Epithelial cell of esophagus (primary cell): ENCODE results near the gene PCDH7.

Source experiments
- DNase-seq: peaks from one replicate; pipeline ENCODE4 v3.0.0; 2010; ENCODE audit warnings: low read depth
- H3K4me3 ChIP-seq: 2 replicates; pipeline ENCODE4 v1.5.1; 2011; ENCODE audit warnings: mild to moderate bottlenecking, low read length, control low read depth
- TF ChIP-seq, protein P1 (sequence below): IDR thresholded peaks from 2 replicates; pipeline ENCODE4 v1.5.1; 2011; ENCODE audit warnings: low read depth, mild to moderate bottlenecking, low read length, control low read depth, inconsistent platforms; ENCODE audit not compliant: insufficient read depth; ENCODE audit errors: missing control alignments

PCDH7 gene

DNA sequence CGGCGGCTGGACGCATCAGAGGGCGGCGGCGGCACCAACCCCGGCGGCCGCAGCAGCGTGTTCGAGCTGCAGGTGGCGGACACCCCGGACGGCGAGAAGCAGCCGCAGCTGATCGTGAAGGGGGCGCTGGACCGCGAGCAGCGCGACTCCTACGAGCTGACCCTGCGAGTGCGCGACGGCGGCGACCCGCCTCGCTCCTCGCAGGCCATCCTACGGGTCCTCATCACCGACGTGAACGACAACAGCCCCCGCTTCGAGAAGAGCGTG is 1.9 kb downstream of the PCDH7 start:
- no peak for DNase-seq
- TF ChIP-seq, protein P1, sequence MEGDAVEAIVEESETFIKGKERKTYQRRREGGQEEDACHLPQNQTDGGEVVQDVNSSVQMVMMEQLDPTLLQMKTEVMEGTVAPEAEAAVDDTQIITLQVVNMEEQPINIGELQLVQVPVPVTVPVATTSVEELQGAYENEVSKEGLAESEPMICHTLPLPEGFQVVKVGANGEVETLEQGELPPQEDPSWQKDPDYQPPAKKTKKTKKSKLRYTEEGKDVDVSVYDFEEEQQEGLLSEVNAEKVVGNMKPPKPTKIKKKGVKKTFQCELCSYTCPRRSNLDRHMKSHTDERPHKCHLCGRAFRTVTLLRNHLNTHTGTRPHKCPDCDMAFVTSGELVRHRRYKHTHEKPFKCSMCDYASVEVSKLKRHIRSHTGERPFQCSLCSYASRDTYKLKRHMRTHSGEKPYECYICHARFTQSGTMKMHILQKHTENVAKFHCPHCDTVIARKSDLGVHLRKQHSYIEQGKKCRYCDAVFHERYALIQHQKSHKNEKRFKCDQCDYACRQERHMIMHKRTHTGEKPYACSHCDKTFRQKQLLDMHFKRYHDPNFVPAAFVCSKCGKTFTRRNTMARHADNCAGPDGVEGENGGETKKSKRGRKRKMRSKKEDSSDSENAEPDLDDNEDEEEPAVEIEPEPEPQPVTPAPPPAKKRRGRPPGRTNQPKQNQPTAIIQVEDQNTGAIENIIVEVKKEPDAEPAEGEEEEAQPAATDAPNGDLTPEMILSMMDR = no peak
- H3K4me3 ChIP-seq = peak overlapping the region; percentile 52

- no peak for DNase-seq
- peak overlapping the region; percentile 52 for H3K4me3 ChIP-seq
- TF ChIP-seq, protein P1 = no peak
These were observed 2.4 kb downstream of the PCDH7 start for GRCh38 chr4:30722359-30723200.

GRCh38 chr4:30723201-30723955 is 3.2 kb downstream of the PCDH7 start:
- DNase-seq = no peak
- TF ChIP-seq, protein P1 = no peak
- H3K4me3 ChIP-seq = peak overlapping the region; percentile 52

GRCh38 chr4:30724247-30724646 is 4.1 kb downstream of the PCDH7 start:
- no peak for DNase-seq
- peak overlapping the region; percentile 13 for H3K4me3 ChIP-seq
- TF ChIP-seq, protein P1 = no peak

DNA sequence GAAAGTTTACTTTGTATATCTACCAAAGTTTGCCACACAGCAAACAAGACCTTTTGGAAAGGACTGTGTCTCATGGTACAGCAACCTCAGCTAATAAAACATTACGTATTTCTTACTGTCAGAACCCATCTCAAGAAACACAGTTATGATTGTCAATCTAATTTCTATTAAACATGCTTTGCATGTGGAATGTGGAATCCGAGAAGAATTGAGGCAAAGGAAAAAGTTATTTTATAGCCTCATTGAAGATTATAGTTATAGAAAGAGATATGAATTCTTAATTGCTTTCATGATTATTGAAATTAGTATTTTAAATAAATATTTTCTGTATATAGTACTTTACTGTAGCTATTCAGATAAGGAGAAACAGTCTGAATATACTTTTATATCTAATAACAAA is 5.4 kb downstream of the PCDH7 start:
- DNase-seq = no peak
- TF ChIP-seq, protein P1 = no peak
- peak overlapping the region; percentile 7 for H3K4me3 ChIP-seq

DNA sequence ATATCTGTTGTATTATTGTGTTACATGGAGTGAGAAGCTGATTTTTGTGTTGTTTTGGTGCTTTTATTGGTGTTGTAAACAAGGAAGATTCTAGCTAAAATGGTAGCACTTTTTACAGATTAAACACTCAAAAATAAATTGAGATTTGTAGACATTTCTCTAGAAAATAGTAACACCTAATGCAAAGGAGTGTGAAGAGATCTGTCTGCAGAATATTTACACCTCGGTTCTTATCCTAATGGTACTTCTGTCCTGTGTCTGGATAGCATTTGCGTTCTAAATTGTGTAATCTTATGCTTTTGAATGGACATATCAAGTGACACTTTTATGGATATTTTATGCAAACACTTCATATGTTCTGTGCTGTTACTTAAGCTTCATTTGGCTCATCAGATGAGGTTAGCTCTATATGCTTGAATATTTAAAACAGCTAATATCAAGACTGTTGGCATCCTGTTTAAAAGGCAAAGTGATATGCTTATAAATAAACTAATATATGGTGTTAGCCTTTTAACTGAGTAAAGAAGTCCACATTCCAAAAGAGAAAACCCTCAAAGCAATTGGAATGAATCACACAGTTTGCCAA is 6.0 kb downstream of the PCDH7 start:
- TF ChIP-seq, protein P1 = no peak
- no peak overlapping the region for H3K4me3 ChIP-seq
- DNase-seq = no peak
